OCI-LY7 (cell line): ENCODE measurements around the gene OGFOD3. TPM values are rescaled to one million over a fixed set of nuclear protein-coding genes. Genes with fewer than 3 reads are reported as not detected.
A peak's percentile ranks its signal among the peaks of the same experiment; 100 is the strongest.

Experiments used
- BruUV-seq: library from RNA; stranded (reverse); fragments of 400-500 nt; replicated peaks from 2 replicates; lab custom pipeline; 2021; lab: Mats Ljungman, UMichigan
- CTCF ChIA-PET: fragments of 300-600 bp; sonication (Branson Sonifier 250); formaldehyde crosslinking; loops from one replicate; lab custom pipeline; 2022; ENCODE audit warnings: antibody characterized with exemption; ENCODE audit not compliant: unreplicated experiment; lab: Charles Lee
- POLR2A ChIA-PET: fragments of 300-600 bp; sonication (Branson Sonifier 250); formaldehyde crosslinking; loops from one replicate; lab custom pipeline; 2022; ENCODE audit warnings: antibody characterized with exemption; lab: Charles Lee
- DNase-seq: peaks from one replicate; pipeline ENCODE4 v3.0.0-alpha.2; 2015; ENCODE audit warnings: low spot score
- H2AFZ ChIP-seq: fragments of 200-600 bp; sonication (generic), shearing (Covaris generic); 2 replicates; pipeline ENCODE4 v1.6.1; 2014; ENCODE audit warnings: mild to moderate bottlenecking, antibody characterized with exemption, low read length, moderate library complexity
- H3K27ac ChIP-seq: fragments of 200-600 bp; sonication (generic); 2 replicates; pipeline ENCODE4 v1.5.1; 2014; ENCODE audit warnings: mixed run types, low read depth, mild to moderate bottlenecking, moderate library complexity, low read length, inconsistent platforms; ENCODE audit not compliant: poor library complexity, severe bottlenecking
- H3K36me3 ChIP-seq: fragments of 200-600 bp; sonication (generic); 2 replicates; pipeline ENCODE4 v1.6.1; 2014; ENCODE audit warnings: mild to moderate bottlenecking, antibody characterized with exemption, low read length, moderate library complexity, mixed read lengths; ENCODE audit not compliant: insufficient read depth
- H3K4me1 ChIP-seq: fragments of 200-600 bp; sonication (generic); 2 replicates; pipeline ENCODE4 v1.5.1; 2014; ENCODE audit warnings: mild to moderate bottlenecking, low read length; ENCODE audit not compliant: insufficient read depth, poor library complexity, severe bottlenecking
- H3K4me2 ChIP-seq: fragments of 200-600 bp; sonication (generic); 2 replicates; pipeline ENCODE4 v1.6.1; 2014; ENCODE audit warnings: mild to moderate bottlenecking, low read length
- H3K4me3 ChIP-seq: fragments of 200-600 bp; sonication (generic); 2 replicates; pipeline ENCODE4 v1.5.1; 2014; ENCODE audit warnings: mild to moderate bottlenecking, low read depth, low read length; ENCODE audit not compliant: poor library complexity, severe bottlenecking
- H3K79me2 ChIP-seq: fragments of 200-600 bp; sonication (generic); 2 replicates; pipeline ENCODE4 v1.6.1; 2016; ENCODE audit warnings: low read depth, mild to moderate bottlenecking, low read length, moderate library complexity, mixed read lengths; ENCODE audit not compliant: insufficient read depth
- H3K9me2 ChIP-seq: fragments of 200-600 bp; sonication (generic); 2 replicates; pipeline ENCODE4 v1.6.1; 2016; ENCODE audit warnings: mild to moderate bottlenecking, low read length, mixed read lengths; ENCODE audit not compliant: insufficient read depth
- H3K9me3 ChIP-seq: fragments of 200-600 bp; sonication (generic); 2 replicates; pipeline ENCODE4 v1.6.1; 2014; ENCODE audit warnings: mild to moderate bottlenecking, mixed run types, low read length, mixed read lengths
- H4K20me1 ChIP-seq: fragments of 200-600 bp; sonication (generic); 2 replicates; pipeline ENCODE4 v1.6.1; 2014; ENCODE audit warnings: mild to moderate bottlenecking, antibody characterized with exemption, low read length, moderate library complexity, mixed read lengths; ENCODE audit not compliant: insufficient read depth
- EZH2phosphoT487 ChIP-seq: fragments of 200-600 bp; sonication (generic); IDR thresholded peaks from 2 replicates; pipeline ENCODE4 v1.6.1; 2018; ENCODE audit warnings: low read depth, borderline replicate concordance, mild to moderate bottlenecking, mixed run types, antibody characterized with exemption, low read length, moderate library complexity, mixed read lengths
- intact Hi-C: fragments of 100-400 bp; cut with micrococcal nuclease; formaldehyde crosslinking; loops from one replicate; pipeline ENCODE4 v1.10.0; 2022; ENCODE audit not compliant: unreplicated experiment
- total RNA-seq, 2 experiments: library from RNA; depleted of rRNA in 1 of 2; stranded (reverse); fragments of >200 nt in 1 of 2; shearing (Covaris generic) in 1 of 2; gene quantifications; 2 replicates each; pipeline ENCODE4 v1.2.3, GENCODE V29; 2014 to 2022
- TF ChIP-seq, protein P1 (sequence below): fragments of 200-600 bp; sonication (generic); conservative IDR thresholded peaks from 2 replicates; pipeline ENCODE4 v1.5.1; 2014; ENCODE audit warnings: mild to moderate bottlenecking, antibody characterized with exemption, low read length, moderate library complexity, mixed read lengths

The OGFOD3 gene
- total RNA-seq, 2 experiments from 2014 or later, result 55.6 to 65.2 TPM

DNA sequence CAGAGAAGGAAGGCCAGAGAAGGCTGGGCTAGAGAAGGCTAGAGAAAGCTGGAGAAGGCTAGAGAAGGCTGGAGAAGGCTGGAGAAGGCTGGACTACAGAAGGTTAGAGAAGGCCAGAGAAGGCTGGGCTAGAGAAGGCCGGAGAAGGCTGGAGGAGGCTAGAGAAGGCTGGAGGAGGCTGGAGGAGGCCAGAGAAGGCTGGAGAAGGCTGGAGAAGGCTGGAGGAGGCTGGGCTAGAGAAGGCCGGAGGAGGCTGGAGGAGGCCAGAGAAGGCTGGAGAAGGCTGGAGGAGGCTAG, 6.4 kb upstream of the OGFOD3 start:
- Histone ChIP-seq H2AFZ (no peak overlapping the region), H3K27ac (no peak overlapping the region), H3K4me1 (peaks cover 8% of the 10 kb centered on the region), H3K9me3 (no peaks in the 10 kb centered on the region), H3K4me2 (no peak overlapping the region), H3K9me2 (no peaks in the 10 kb centered on the region), H3K36me3 (peaks cover 18% of the 10 kb centered on the region), H4K20me1 (no peaks in the 10 kb centered on the region), H3K4me3 (no peak overlapping the region), H3K79me2 (peaks cover 5% of the 10 kb centered on the region; the same call in 1 of the 2 replicates)
- BruUV-seq, result no TSS peak
- ChIA-PET POLR2A (no interaction called here), CTCF (interaction anchor here (1.0 kb wide), 1 partner anchor 75 kb away, joined by 3 read pairs; no protein-coding TSS in a partner anchor)
- no peak for DNase-seq
- intact Hi-C loops, result no loop called here
- no peak for TF ChIP-seq EZH2phosphoT487
- TF ChIP-seq, protein P1, sequence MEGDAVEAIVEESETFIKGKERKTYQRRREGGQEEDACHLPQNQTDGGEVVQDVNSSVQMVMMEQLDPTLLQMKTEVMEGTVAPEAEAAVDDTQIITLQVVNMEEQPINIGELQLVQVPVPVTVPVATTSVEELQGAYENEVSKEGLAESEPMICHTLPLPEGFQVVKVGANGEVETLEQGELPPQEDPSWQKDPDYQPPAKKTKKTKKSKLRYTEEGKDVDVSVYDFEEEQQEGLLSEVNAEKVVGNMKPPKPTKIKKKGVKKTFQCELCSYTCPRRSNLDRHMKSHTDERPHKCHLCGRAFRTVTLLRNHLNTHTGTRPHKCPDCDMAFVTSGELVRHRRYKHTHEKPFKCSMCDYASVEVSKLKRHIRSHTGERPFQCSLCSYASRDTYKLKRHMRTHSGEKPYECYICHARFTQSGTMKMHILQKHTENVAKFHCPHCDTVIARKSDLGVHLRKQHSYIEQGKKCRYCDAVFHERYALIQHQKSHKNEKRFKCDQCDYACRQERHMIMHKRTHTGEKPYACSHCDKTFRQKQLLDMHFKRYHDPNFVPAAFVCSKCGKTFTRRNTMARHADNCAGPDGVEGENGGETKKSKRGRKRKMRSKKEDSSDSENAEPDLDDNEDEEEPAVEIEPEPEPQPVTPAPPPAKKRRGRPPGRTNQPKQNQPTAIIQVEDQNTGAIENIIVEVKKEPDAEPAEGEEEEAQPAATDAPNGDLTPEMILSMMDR, result no peak; the same call in none of the 2 replicates

DNA sequence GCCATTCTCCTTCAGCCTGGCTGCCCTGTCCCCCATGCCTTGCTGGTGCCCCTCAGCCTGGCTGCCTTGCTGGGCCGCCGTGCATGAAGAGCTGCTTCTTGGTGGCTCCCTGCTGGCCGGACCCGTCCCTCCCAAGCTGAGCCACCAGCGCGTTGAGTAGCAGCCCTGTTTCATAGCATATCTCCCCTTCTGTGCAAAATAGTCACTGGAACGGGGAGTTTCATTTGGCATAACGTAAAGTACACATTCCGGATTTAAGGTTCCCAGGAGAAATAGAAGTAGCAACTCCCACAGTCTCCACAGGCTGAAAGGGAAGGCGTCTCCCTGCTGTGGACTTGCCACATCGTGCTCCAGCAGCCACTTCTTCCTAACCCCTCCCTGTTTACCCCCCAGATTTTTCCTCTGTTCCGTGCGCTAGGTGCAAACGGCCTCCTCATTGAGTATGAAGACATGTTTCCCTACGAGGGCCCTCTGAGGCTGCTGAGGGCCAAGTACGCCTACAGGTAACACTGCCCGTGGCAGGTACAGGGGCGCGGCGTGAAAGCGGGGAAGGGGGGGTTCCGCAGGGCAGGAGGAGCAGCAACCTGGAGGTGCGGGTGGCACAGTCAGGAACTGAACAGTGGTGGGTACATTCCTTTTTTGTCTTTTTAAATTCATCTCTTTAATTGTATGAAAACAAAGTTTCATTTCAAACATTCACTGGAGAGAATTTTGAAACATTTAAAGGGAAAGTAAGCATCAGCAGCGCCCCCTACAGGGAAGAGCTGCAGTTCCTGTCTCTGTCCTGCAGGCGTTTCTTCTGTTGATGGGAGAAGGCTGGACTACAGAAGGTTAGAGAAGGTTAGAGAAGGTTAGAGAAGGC, 5.8 kb upstream of the OGFOD3 start:
- Histone ChIP-seq H3K36me3 (peaks cover 19% of the 10 kb centered on the region), H3K9me2 (no peaks in the 10 kb centered on the region), H3K4me2 (no peak overlapping the region), H4K20me1 (no peaks in the 10 kb centered on the region), H3K27ac (no peak overlapping the region), H3K79me2 (peaks cover 11% of the 10 kb centered on the region; the same call in 1 of the 2 replicates), H3K4me1 (peaks cover 14% of the 10 kb centered on the region), H3K4me3 (no peak overlapping the region), H2AFZ (no peak overlapping the region), H3K9me3 (no peaks in the 10 kb centered on the region)
- TF ChIP-seq EZH2phosphoT487, result no peak
- TF ChIP-seq, protein P1, result peak; percentile 100
- intact Hi-C loops, result no loop called here
- POLR2A ChIA-PET, result no interaction called here
- CTCF ChIA-PET, result interaction anchor here (1.0 kb wide), 1 partner anchor 74 kb away, joined by 3 read pairs; no protein-coding TSS in a partner anchor
- BruUV-seq, result no TSS peak
- peak; percentile 81 for DNase-seq

DNA sequence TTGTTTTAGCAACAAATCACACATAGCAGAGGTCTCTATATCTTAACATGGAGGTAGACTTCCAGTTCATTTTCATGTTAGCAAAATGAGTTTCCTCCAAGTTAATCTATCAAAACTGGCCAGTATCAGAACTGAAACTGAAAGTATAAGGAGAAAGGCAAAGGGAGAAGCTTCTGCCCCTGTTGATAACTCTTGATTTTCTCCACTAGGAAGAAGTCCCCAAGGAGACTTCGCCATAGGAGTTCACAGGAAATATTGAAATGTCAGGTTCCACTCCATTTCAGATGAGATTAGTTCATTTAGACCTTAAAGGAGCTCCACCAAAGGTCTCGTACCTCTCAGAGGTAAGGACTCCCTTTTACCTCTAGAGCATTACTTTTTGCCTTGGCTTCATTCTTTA, 1.2 kb upstream of the OGFOD3 start:
- Histone ChIP-seq H3K79me2 (peaks cover 27% of the 10 kb centered on the region; the same call in 1 of the 2 replicates), H4K20me1 (0 out of 2 replicates have a peak, but pooled peaks cover 3% of the 10 kb centered on the region), H3K9me2 (no peaks in the 10 kb centered on the region), H3K27ac (peak overlapping the region; percentile 44), H2AFZ (peak overlapping the region; percentile 5; the same call in 1 of the 2 replicates), H3K4me1 (peaks cover 20% of the 10 kb centered on the region), H3K36me3 (peaks cover 28% of the 10 kb centered on the region), H3K4me3 (peak overlapping the region; percentile 84), H3K9me3 (no peaks in the 10 kb centered on the region), H3K4me2 (peak overlapping the region; percentile 75)
- intact Hi-C loops, result loop anchor here (2.0 to 5.0 kb wide), 5 partner anchors 38 to 187 kb away; partner anchors contain the start of gene NARF
- no TSS peak for BruUV-seq
- CTCF ChIA-PET, result no interaction called here
- TF ChIP-seq, protein P1, result no peak
- no peak for TF ChIP-seq EZH2phosphoT487
- peak; percentile 51 for DNase-seq
- POLR2A ChIA-PET, result interaction anchor here (0.7 to 3.0 kb wide), 9 partner anchors 17 to 127 kb away, joined by 3 to 20 read pairs (median 3); no protein-coding TSS in a partner anchor
